Measurements from ENCODE around the gene PDE4D. TPM values are rescaled to one million over a fixed set of nuclear protein-coding genes. Genes with fewer than 3 reads are reported as not detected.

PDE4D gene
- total RNA-seq, 1 donor from 2014 or later, result 2.3 TPM

DNA sequence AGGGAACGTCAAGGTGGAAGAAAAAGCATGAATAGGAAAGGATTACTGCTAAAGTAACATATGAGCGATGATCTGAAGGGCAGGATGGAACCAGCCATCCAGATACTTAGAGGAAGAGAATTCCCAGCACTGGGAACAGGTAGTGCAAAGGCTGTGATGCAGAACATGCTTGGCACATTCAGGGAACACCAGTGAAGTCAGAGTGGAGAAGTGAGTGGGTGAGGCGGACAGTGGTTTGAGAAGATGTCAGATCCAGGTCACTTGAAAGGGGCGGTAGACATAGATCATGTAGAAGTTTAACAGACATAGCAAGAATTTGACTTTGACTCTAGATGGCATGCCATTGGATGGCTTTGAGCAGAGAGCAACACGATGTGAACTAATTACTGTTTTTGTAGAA, 374.2 kb downstream of the PDE4D start:
- no peaks in the 10 kb centered on the region for H4K20me1 ChIP-seq (ENCODE audit: low read depth)
- H3K4me1 ChIP-seq, result no peaks in the 10 kb centered on the region
- no peak overlapping the region for H3K4me2 ChIP-seq
- H3K27ac ChIP-seq, result no peak overlapping the region
- Mint-ChIP-seq H3K27me3 (ENCODE audit: insufficient read depth, low read depth) (peaks cover 2% of the 10 kb centered on the region), H3K36me3 (peaks cover 6% of the 10 kb centered on the region), H3K9me3 (peaks cover 8% of the 10 kb centered on the region), H3K27ac (no peak overlapping the region), H3K4me1 (no peaks in the 10 kb centered on the region), H3K4me3 (no peak overlapping the region)
- H2AFZ ChIP-seq (replicated peaks), result no peak overlapping the region
- DNase-seq (ENCODE audit: low spot score), result no peak
- no peaks in the 10 kb centered on the region for H3K27me3 ChIP-seq
- no peaks in the 10 kb centered on the region for H3K79me2 ChIP-seq (ENCODE audit: low read depth)
- H3K4me3 ChIP-seq, result no peak overlapping the region
- no peaks in the 10 kb centered on the region for H3F3A ChIP-seq (ENCODE audit: low read depth)
- H3K9me3 ChIP-seq (ENCODE audit: low read depth), result no peaks in the 10 kb centered on the region
- no peaks in the 10 kb centered on the region for H3K36me3 ChIP-seq
- TF ChIP-seq, protein P1, sequence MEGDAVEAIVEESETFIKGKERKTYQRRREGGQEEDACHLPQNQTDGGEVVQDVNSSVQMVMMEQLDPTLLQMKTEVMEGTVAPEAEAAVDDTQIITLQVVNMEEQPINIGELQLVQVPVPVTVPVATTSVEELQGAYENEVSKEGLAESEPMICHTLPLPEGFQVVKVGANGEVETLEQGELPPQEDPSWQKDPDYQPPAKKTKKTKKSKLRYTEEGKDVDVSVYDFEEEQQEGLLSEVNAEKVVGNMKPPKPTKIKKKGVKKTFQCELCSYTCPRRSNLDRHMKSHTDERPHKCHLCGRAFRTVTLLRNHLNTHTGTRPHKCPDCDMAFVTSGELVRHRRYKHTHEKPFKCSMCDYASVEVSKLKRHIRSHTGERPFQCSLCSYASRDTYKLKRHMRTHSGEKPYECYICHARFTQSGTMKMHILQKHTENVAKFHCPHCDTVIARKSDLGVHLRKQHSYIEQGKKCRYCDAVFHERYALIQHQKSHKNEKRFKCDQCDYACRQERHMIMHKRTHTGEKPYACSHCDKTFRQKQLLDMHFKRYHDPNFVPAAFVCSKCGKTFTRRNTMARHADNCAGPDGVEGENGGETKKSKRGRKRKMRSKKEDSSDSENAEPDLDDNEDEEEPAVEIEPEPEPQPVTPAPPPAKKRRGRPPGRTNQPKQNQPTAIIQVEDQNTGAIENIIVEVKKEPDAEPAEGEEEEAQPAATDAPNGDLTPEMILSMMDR (IDR thresholded peaks at IDR 0.05), result no peak
- TF ChIP-seq EZH2 (IDR thresholded peaks at IDR 0.05), result no peak
- no peak for TF ChIP-seq EZH2phosphoT487 (IDR thresholded peaks at IDR 0.05)
- H3K9ac ChIP-seq, result no peak overlapping the region

DNA sequence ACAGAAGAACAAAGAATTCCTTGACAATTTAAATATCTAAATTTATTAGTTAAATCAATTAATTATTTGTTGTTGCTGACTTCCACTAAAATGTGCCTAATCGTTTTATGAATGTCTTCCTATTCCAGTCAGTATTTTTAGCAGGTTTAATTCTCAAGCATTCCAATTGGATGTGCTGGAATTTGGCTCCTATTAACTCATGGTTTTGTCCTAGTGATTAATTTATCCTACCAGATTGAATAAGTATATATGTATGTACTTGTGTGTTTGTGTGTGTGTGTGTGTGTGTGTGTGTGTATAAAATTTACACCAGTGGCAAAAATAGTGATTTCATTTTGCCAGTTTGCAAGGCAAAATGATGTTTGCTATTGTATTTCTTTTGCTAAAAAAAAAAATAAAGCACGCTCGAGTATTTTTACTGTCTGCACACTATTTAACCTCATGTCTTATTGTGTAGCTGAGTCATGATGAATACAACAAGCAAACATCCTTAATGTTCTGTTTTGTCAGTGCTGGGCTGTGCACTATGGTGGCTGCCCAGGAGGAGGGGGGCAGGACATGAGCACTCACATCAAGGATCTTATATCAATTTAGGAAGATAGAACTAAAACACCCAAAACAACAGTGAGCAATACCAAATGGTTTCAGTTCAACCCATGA, 375.5 kb downstream of the PDE4D start:
- Mint-ChIP-seq H3K4me3 (no peak overlapping the region), H3K4me1 (no peaks in the 10 kb centered on the region), H3K27ac (no peak overlapping the region), H3K9me3 (peaks cover 2% of the 10 kb centered on the region), H3K27me3 (ENCODE audit: insufficient read depth, low read depth) (peaks cover 2% of the 10 kb centered on the region), H3K36me3 (no peaks in the 10 kb centered on the region)
- no peaks in the 10 kb centered on the region for H4K20me1 ChIP-seq (ENCODE audit: low read depth)
- no peaks in the 10 kb centered on the region for H3K27me3 ChIP-seq
- TF ChIP-seq EZH2phosphoT487 (IDR thresholded peaks at IDR 0.05), result no peak
- no peak for TF ChIP-seq EZH2 (IDR thresholded peaks at IDR 0.05)
- TF ChIP-seq, protein P1 (IDR thresholded peaks at IDR 0.05), result no peak
- DNase-seq (ENCODE audit: low spot score), result no peak
- H3K9me3 ChIP-seq (ENCODE audit: low read depth), result no peaks in the 10 kb centered on the region
- no peaks in the 10 kb centered on the region for H3F3A ChIP-seq (ENCODE audit: low read depth)
- H3K4me2 ChIP-seq, result no peak overlapping the region
- H3K27ac ChIP-seq, result no peak overlapping the region
- H3K4me1 ChIP-seq, result no peaks in the 10 kb centered on the region
- no peak overlapping the region for H2AFZ ChIP-seq (replicated peaks)
- H3K4me3 ChIP-seq, result no peak overlapping the region
- no peaks in the 10 kb centered on the region for H3K36me3 ChIP-seq
- no peaks in the 10 kb centered on the region for H3K79me2 ChIP-seq (ENCODE audit: low read depth)
- H3K9ac ChIP-seq, result no peak overlapping the region

DNA sequence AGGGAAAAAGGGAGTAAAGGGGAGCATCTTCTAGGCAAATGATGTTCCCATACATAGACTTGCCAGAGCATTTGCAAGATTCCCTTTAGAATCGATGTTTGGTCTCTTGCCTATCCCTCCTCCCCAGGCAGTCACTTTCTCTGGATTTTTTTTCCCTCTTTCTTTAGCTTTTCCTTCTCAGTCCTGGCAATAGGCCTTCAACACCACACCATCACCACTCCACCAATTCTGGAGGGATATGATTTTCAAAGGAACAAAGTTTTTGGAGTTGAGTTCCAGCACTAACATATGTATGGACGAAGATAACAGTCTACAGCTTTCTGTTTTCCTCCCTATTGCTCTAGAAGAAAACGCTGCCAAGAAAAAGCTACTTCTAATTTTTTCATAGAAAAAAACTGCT, 377.4 kb downstream of the PDE4D start:
- Histone ChIP-seq H2AFZ (replicated peaks) (no peak overlapping the region), H3K4me1 (no peaks in the 10 kb centered on the region), H3K4me2 (no peak overlapping the region), H3K36me3 (no peaks in the 10 kb centered on the region), H3K9ac (no peak overlapping the region), H4K20me1 (ENCODE audit: low read depth) (no peaks in the 10 kb centered on the region), H3K79me2 (ENCODE audit: low read depth) (no peaks in the 10 kb centered on the region), H3K4me3 (no peak overlapping the region), H3F3A (ENCODE audit: low read depth) (no peaks in the 10 kb centered on the region), H3K27me3 (no peaks in the 10 kb centered on the region), H3K9me3 (ENCODE audit: low read depth) (no peaks in the 10 kb centered on the region), H3K27ac (no peak overlapping the region)
- no peak for TF ChIP-seq EZH2 (IDR thresholded peaks at IDR 0.05)
- TF ChIP-seq, protein P1 (IDR thresholded peaks at IDR 0.05), result no peak
- no peak for TF ChIP-seq EZH2phosphoT487 (IDR thresholded peaks at IDR 0.05)
- H3K27ac Mint-ChIP-seq, result no peak overlapping the region
- peaks cover 2% of the 10 kb centered on the region for H3K9me3 Mint-ChIP-seq
- no peaks in the 10 kb centered on the region for H3K4me1 Mint-ChIP-seq
- no peaks in the 10 kb centered on the region for H3K36me3 Mint-ChIP-seq
- no peak overlapping the region for H3K4me3 Mint-ChIP-seq
- H3K27me3 Mint-ChIP-seq (ENCODE audit: insufficient read depth, low read depth), result peaks cover 2% of the 10 kb centered on the region
- no peak for DNase-seq (ENCODE audit: low spot score)

Measured in neural progenitor cell (in vitro differentiated cells).